Natural killer cell treated with Interleukin-12 subunit alpha and Interleukin-12 subunit beta and Interleukin-15 and Interleukin-18, amount 100 ng/mL, for 72 hours (primary cell): ENCODE data around the gene KRT81. TPM values are rescaled to one million over a fixed set of nuclear protein-coding genes. Genes with fewer than 3 reads are reported as not detected.
"Not testable (repeated sequence)": the region's sequence is repeated elsewhere in the genome, so short reads cannot be mapped to it uniquely, and the experiment has no call there.

Experiments used
- ATAC-seq, 2 donors: fragments of 150-1000 bp; cut with Tn5 transposase in 1 of 2; sonication (Bioruptor Pico), chemical (Tn5 transposase) in 1 of 2; 2 replicates each; pipeline ENCODE4 v1.10.0; 2021
- DNase-seq: peaks from one replicate; pipeline ENCODE4 v3.0.0; 2022; ENCODE audit warnings: low spot score
- H3K27ac Mint-ChIP-seq, 2 donors: 1 replicate in 1 of 2; 2 replicates in 1 of 2; pipeline ENCODE4 v1.8.0; 2022; ENCODE audit warnings: mixed read lengths in 2 of 2, mild to moderate bottlenecking in 1 of 2, moderate library complexity in 1 of 2
- H3K27me3 Mint-ChIP-seq, 2 donors: 1 replicate in 1 of 2; 2 replicates in 1 of 2; pipeline ENCODE4 v1.8.0; 2022; ENCODE audit warnings: mixed read lengths in 2 of 2
- H3K36me3 Mint-ChIP-seq: one replicate; pipeline ENCODE4 v1.8.0; 2022; ENCODE audit warnings: mixed read lengths
- H3K4me1 Mint-ChIP-seq, 2 donors: 1 replicate in 1 of 2; 2 replicates in 1 of 2; pipeline ENCODE4 v1.8.0; 2022; ENCODE audit warnings: low read depth in 2 of 2, mixed read lengths in 2 of 2, mild to moderate bottlenecking in 1 of 2
- H3K4me3 Mint-ChIP-seq: one replicate; pipeline ENCODE4 v1.8.0; 2022; ENCODE audit warnings: mixed read lengths
- H3K9me3 Mint-ChIP-seq: 2 replicates; pipeline ENCODE4 v1.8.0; 2022; ENCODE audit warnings: mixed read lengths
- total RNA-seq, 2 donors: library from RNA; stranded (reverse); gene quantifications; one replicate each; pipeline ENCODE4 v1.2.3, GENCODE V29; 2022

The KRT81 gene
- total RNA-seq, 2 donors from 2014 or later, result 0.22 TPM; not detected in 1

DNA sequence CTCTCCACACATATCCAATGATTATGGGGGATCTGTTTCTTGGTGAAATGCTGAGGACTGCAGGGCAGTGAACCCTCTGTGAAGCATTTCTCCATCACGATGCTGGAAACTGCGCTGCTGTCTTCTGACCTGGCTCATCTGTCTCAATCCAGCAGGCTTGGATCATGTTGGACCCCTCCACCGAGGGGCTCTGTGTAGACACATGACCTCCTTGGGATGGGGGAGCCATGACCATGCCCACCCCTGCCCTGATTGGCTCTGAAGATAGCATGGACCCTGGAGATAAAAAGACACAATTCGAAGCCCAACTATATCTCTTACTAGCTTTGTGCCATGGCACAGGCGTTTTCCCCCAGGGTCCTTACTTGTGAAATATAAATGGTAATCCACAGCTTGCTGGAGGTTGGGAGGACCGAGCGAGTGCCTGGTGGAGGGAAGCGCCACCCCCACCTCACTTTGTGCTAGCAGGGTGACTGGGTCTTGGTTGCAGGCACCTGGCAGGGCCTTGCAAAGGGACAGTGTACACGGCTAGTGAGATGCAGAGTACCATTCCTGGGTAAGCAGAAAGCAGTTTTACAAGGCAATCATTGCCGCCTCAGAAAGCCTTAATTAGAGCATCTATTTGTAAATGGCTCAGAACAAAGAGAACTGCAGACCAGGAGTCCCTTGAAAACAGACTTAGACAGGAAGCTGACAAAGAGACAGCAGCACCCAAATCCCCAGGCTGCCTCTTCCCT is 32.2 kb upstream of the KRT81 start:
- Mint-ChIP-seq H3K36me3 (no peaks in the 10 kb centered on the region), H3K4me1 (peaks cover 8 to 12% of the 10 kb centered on the region in 2 donors), H3K9me3 (no peaks in the 10 kb centered on the region), H3K27me3 (peaks cover 34 to 37% of the 10 kb centered on the region in 2 donors), H3K4me3 (no peak overlapping the region), H3K27ac (no peak overlapping the region)
- DNase-seq, result no peak
- no peak for ATAC-seq

DNA sequence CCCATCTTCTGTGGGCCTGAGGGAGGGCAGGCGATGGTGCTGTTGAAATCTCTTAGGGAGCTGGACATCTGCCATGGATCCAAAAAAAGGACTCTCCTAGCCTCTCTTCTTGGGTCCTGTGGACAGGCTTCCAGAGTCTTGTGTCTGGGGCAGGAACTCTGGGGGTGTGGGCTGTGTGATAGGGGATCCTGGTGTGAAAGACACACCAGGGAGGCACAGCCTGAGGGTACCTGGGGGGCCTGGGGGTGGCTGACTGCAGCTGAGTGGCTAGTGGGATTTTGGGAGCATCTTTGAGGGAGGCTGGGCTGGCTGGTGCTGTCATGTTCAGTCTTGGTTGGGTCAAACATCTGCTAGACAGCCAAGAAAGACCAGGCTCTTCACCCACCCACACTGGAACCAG is 31.7 kb upstream of the KRT81 start:
- Mint-ChIP-seq H3K36me3 (no peaks in the 10 kb centered on the region), H3K27me3 (peaks cover 34 to 37% of the 10 kb centered on the region in 2 donors), H3K27ac (no peak overlapping the region), H3K9me3 (no peaks in the 10 kb centered on the region), H3K4me1 (peaks cover 8 to 12% of the 10 kb centered on the region in 2 donors), H3K4me3 (no peak overlapping the region)
- no peak for ATAC-seq
- DNase-seq, result no peak

DNA sequence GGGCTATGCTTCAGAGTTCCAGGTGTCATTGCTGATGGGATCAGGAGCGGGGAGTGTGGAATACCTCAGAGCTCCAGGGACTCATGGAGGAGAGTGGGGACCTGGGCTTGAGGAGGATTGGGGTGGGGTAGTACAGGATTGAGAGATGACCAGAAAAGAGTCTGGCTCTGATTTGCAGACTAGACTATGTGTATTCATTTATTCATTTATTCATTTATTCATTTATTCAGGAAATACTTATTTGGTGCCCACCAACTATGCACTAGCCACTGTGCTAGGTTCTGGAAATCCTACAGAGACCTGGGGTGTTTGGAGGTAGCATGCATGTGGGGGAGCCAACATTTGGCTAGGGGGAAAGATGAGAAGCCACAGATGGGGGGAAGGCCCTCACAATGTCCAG is 30.7 kb upstream of the KRT81 start:
- ATAC-seq (no peak), DNase-seq (no peak)
- Mint-ChIP-seq H3K4me1 (peaks cover under 1 to 4% of the 10 kb centered on the region in 2 donors), H3K4me3 (no peak overlapping the region), H3K27ac (no peak overlapping the region), H3K36me3 (no peaks in the 10 kb centered on the region), H3K27me3 (peaks cover 30 to 31% of the 10 kb centered on the region in 2 donors), H3K9me3 (no peaks in the 10 kb centered on the region)

DNA sequence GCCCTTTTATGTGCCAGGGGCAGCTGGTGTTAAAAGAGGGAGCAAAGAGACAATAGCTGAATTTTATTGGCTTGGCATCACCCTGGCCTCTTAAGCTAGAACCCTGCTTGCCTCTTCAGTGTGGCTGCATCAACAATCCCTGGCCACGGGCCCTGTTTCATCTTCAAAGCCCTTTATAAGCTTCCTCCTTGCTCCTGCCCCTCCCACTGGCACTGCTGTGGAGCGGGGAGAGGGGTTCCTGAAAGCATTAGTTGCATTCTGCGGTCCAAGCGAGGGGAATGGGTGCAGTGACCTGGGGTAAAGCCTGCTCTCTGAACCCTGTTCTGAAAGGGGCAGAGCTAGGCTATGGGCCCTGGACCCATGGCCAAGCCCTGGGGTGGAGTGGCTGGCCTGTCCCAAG is 30.1 kb upstream of the KRT81 start:
- Mint-ChIP-seq H3K27ac (no peak overlapping the region), H3K4me3 (no peak overlapping the region), H3K36me3 (no peaks in the 10 kb centered on the region), H3K9me3 (no peaks in the 10 kb centered on the region), H3K27me3 (peaks cover 26 to 29% of the 10 kb centered on the region in 2 donors), H3K4me1 (no peaks in the 10 kb centered on the region)
- DNase-seq (no peak), ATAC-seq (no peak)

DNA sequence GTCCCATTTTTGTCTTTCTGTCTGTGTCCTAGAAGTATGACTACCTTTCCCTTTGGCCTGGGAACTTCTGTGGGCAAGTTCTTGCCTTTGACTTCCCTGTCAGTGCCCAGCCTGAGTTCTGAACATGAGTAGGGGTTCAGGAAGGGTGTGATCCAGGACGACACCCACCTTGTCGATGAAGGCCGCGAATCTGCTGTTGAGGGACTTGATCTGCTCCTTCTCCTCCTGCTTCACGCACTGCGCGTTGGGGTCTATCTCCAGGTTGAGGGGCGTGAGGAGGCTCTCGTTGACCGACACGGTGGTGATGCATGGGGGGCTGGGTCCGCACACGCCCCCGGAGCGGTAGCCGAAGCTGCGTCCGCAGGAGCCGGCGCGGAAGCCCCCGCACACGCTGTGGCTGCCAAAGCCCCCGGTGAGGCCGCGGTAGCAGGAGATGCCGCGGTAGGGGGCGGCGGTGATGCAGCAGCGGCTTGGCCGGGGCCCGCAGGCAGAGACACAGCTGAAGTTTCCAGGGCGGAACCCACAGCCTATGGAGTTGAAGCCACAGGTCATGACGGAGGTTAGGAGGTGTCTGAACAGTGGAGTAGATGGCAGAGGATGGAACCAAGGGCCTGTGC is 29.6 kb upstream of the KRT81 start, which contains the start of gene KRT83:
Gene KRT83 (minus strand): TSS at position 615 of the 617 bp plus-strand sequence. CDS start 63 bp downstream, at position 552.
- no peaks in the 10 kb centered on the region for H3K4me1 Mint-ChIP-seq
- H3K36me3 Mint-ChIP-seq, result no peaks in the 10 kb centered on the region
- DNase-seq, result no peak
- H3K4me3 Mint-ChIP-seq, result no peak within 1 kb of the TSS
- no peak for ATAC-seq
- peaks cover 23 to 29% of the 10 kb centered on the region in 2 donors for H3K27me3 Mint-ChIP-seq
- no peaks in the 10 kb centered on the region for H3K9me3 Mint-ChIP-seq
- H3K27ac Mint-ChIP-seq, result no peak within 1 kb of the TSS

DNA sequence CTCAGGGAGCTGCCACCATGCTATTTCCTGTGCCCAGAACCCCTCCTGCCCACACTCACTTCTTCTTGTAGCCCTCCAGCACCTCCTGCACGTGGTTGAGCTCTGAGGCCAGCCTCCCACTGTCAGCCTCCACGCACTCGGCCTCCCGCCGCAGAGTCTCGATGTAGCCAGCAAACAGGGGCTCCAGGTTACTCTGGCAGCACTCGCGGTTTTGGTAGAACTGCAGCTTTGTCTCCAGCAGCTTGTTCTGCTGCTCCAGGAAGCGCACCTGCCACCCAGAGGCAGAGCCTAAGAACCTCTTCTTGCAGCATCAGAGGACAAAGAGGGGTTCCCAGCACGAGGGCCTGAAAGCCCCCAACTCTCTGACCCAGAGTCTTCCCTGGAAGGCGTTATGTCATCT is 27.8 kb upstream of the KRT81 start:
- peaks cover 15 to 18% of the 10 kb centered on the region in 2 donors for H3K27me3 Mint-ChIP-seq
- ATAC-seq (no peak), DNase-seq (no peak)
- no peaks in the 10 kb centered on the region for H3K36me3 Mint-ChIP-seq
- H3K9me3 Mint-ChIP-seq, result no peaks in the 10 kb centered on the region
- H3K4me3 Mint-ChIP-seq, result no peak overlapping the region
- peaks cover 0 to 4% of the 10 kb centered on the region in 2 donors for H3K4me1 Mint-ChIP-seq
- no peak overlapping the region for H3K27ac Mint-ChIP-seq

DNA sequence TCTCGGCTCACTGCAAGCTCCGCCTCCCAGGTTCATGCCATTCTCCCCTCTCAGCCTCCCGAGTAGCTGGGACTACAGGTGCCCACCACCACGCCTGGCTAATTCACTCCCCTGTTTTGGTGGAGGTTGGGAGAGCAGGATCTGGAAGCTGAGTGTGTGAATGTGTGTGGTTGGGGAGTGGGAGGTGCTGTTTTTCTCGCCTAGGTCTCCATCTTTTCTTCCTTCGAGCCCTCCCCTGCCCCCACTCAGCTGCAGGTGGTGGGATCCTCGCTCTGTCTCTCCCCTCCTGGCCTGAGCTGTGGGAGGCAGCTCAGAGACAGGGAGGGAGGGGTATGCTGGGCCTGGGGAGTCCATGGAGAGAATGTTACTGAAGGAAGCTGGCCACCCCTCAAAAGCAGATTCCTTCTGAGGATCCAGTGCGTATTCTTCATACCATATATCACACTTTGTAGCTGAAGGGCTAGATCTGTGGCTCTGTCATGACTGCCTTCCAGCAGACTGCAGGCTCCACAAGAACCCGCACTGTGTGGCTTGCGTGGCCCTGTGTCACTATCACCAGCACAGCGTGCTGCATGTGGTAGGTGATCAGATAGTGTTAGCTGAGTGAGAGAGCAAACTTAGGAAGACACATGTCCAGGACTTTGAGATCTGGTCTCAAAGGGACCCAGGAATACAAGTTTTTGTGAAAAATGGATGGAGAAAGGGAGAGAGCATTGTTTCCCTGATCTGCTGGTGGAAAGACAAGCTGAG is 27.1 kb upstream of the KRT81 start:
- no peak for ATAC-seq
- H3K4me3 Mint-ChIP-seq, result no peak overlapping the region
- DNase-seq, result no peak
- no peak overlapping the region for H3K27ac Mint-ChIP-seq
- peaks cover 0 to 4% of the 10 kb centered on the region in 2 donors for H3K4me1 Mint-ChIP-seq
- no peaks in the 10 kb centered on the region for H3K9me3 Mint-ChIP-seq
- H3K27me3 Mint-ChIP-seq, result peaks cover 13 to 17% of the 10 kb centered on the region in 2 donors
- H3K36me3 Mint-ChIP-seq, result no peaks in the 10 kb centered on the region

DNA sequence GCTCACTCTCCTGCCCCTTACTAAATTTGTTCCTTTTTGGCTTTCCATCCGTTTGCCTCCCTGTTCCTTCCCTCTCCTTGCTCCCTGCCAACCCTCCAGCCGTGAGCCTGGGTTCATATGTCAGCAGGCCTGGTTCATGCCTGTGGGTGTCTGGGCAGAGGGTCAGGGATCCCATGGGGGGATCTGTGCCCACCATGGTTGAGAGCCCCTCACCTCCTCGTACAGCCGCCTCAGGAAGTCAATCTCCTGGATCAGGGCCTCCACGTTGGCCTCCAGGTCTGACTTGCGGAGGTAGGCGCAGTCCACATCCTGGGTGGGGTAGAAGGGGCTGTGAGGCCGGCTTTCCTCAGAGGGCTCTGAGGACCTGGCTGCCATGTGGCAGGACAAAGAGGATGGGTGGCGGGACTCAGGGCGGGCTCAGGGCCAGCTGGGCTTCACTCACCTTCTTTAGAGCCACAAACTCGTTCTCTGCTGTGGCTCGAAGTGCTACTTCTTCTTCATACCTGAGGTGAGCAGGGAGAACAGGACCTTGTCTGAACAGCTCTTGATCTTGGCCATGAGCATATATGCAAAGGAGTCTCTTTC is 26.2 kb upstream of the KRT81 start:
- H3K27ac Mint-ChIP-seq, result no peak overlapping the region
- peaks cover 0 to 4% of the 10 kb centered on the region in 2 donors for H3K4me1 Mint-ChIP-seq
- H3K36me3 Mint-ChIP-seq, result no peaks in the 10 kb centered on the region
- no peak for DNase-seq
- H3K27me3 Mint-ChIP-seq, result peaks cover 17 to 18% of the 10 kb centered on the region in 2 donors
- H3K4me3 Mint-ChIP-seq, result no peak overlapping the region
- no peaks in the 10 kb centered on the region for H3K9me3 Mint-ChIP-seq
- ATAC-seq, result no peak

DNA sequence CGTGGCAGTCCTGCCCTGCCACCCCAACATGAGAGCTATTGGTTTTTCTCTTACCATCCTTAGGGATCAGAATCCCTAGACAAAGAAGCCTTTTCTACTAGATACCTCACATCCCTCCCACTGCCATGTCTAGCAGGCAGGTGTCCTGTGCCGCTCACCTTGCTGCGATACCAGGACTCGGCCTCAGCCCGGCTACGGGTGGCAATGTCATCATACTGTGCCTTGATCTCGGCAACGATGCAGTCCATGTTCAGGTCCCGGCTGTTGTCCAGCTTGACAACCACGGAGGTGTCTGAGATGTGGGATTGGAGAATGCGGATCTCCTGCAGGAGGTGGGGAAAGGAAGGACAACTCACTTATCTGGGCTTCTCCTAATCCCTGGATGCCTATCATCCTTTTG is 25.4 kb upstream of the KRT81 start:
- Mint-ChIP-seq H3K27me3 (peaks cover 13 to 26% of the 10 kb centered on the region in 2 donors), H3K4me1 (peaks cover 0 to 4% of the 10 kb centered on the region in 2 donors), H3K27ac (no peak overlapping the region), H3K9me3 (no peaks in the 10 kb centered on the region), H3K4me3 (no peak overlapping the region), H3K36me3 (no peaks in the 10 kb centered on the region)
- ATAC-seq, result no peak
- no peak for DNase-seq

DNA sequence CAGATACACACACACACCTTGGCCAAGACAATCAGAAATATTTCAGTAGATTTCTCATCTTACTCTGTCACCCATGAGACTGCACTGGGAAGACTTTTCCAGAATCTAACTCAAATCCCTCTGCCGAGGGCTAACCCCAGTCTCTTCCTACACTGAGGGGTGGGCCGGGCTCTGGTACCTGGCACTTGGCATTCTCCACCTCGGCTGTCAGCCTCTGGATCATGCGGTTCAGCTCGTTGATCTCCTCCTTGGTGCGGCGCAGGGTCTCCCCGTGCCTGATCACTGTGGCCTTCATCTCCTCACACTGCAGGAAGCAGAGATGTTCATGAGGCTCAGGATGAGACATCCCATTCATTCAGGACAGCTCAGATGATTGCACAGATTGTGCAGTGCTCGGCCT is 25.0 kb upstream of the KRT81 start:
- Mint-ChIP-seq H3K4me1 (peaks cover 0 to 4% of the 10 kb centered on the region in 2 donors), H3K27ac (no peak overlapping the region), H3K4me3 (no peak overlapping the region), H3K36me3 (no peaks in the 10 kb centered on the region), H3K27me3 (peaks cover 13 to 30% of the 10 kb centered on the region in 2 donors), H3K9me3 (no peaks in the 10 kb centered on the region)
- DNase-seq (no peak), ATAC-seq (no peak)

DNA sequence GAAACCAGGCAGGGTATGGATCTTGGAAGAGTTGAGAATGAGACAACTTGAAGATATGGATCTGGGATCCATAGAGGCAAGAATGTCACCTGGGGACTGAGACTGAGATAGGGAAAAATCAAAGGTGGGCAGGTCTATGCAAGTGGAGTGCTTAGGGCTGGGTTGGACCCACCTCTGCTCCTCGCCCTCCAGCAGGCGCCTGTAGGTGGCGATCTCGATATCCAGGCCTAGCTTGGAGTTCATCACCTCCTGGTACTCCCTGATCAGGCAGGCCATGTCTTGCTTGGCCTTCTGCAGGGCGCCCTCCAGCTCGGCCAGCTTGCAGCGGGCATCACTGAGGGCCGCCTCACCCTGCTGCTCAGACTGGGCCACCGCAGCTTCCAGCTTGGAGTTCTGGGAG is 24.4 kb upstream of the KRT81 start:
- DNase-seq, ATAC-seq, H3K4me1 Mint-ChIP-seq, H3K9me3 Mint-ChIP-seq, H3K36me3 Mint-ChIP-seq, H3K4me3 Mint-ChIP-seq, H3K27ac Mint-ChIP-seq: not testable (repeated sequence)
- peaks cover 13 to 34% of the 10 kb centered on the region in 2 donors for H3K27me3 Mint-ChIP-seq

DNA sequence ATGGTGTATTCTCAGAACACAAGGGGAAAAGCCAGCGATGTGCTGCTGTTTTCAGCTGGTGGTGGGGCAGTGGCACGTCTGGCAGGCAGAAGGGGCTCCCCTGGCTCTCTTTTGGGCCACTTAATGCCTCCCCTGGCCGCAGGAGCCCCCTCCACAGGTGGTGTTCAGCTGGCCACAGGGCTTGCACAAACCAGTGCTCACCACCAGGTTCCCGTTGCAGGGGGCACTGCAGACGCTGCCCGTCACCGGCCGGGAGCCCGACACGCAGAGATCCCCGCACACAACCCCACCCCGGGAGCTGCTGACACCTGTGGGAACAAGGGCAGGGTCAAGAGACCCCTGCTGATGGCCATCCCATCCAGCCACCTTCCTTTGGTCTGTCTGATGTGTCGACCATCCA is 23.2 kb upstream of the KRT81 start:
- DNase-seq (no peak), ATAC-seq (no peak)
- Mint-ChIP-seq H3K9me3 (no peaks in the 10 kb centered on the region), H3K36me3 (no peaks in the 10 kb centered on the region), H3K27ac (no peak overlapping the region), H3K4me3 (no peak overlapping the region), H3K27me3 (peaks cover 11 to 34% of the 10 kb centered on the region in 2 donors), H3K4me1 (peaks cover 0 to 4% of the 10 kb centered on the region in 2 donors)

DNA sequence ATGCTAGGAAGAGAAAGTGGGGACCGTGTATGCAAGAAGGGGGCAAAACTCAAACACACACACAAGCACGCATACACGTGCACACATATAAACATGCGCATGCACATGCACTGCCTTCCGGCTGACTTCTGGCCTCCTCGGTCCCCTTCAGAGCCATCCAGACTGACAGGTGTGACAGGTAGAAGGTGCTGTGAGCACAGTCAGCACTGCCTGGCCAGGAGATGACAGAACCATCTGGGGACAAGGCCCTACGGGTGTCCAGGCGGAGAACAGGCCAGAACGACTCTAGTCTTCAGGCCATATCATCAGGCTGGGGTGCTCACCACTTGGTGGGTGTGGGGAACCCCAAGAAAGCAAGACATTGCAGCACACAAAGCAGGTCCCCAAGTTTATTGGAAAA is 22.6 kb upstream of the KRT81 start:
- H3K36me3 Mint-ChIP-seq, result no peaks in the 10 kb centered on the region
- peaks cover 3 to 7% of the 10 kb centered on the region in 2 donors for H3K4me1 Mint-ChIP-seq
- H3K4me3 Mint-ChIP-seq, result no peak overlapping the region
- peaks cover 13 to 36% of the 10 kb centered on the region in 2 donors for H3K27me3 Mint-ChIP-seq
- DNase-seq (no peak), ATAC-seq (no peak)
- H3K27ac Mint-ChIP-seq, result no peak overlapping the region
- H3K9me3 Mint-ChIP-seq, result no peaks in the 10 kb centered on the region
